Measurements from ENCODE around the gene THSD4.

GRCh38 chr15:71344316-71344715, 229.0 kb downstream of the THSD4 start:
- TF ChIP-seq CTCF (IDR thresholded peaks at IDR 0.05; ENCODE audit: insufficient read depth, low read length) (no peak), POLR2AphosphoS5 (IDR thresholded peaks at IDR 0.05; ENCODE audit: low read depth) (no peak)

All from HL-60 (cell line).